ENCODE results near the gene SLC1A5. TPM values are rescaled to one million over a fixed set of nuclear protein-coding genes. Genes with fewer than 3 reads are reported as not detected.
A peak's percentile ranks its signal among the peaks of the same experiment; 100 is the strongest.

SLC1A5 gene
- polyA plus RNA-seq, 1 of the 3 experiments (the other 2 are of a cell fraction) = 80.4 TPM

DNA sequence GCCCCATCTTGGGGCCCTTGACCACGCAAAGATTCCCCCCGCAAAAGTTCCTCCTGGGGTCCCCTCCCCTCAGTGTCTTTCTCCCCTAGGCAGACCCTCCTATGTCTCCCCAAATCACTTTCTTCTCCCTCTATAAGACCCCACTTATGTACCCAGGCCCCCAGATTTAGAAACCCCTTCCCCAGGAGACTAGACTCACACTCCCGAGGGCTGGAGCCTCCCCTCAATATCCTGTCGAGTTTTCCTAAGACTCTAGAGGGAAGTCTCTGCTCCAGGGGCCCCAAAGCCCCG is 1.4 kb downstream of the SLC1A5 start:
- ChIA-PET CTCF (interaction anchor here (1.0 to 2.3 kb wide), 7 partner anchors 20 to 54 kb away, joined by 3 to 16 read pairs (median 4); no protein-coding TSS in a partner anchor), POLR2A (interaction anchor here (1.1 to 1.2 kb wide), 2 partner anchors 40 to 49 kb away, joined by 3 to 4 read pairs; no protein-coding TSS in a partner anchor)
- Histone ChIP-seq H3K4me1 (ENCODE audit: control insufficient read depth in 1 of 2, insufficient read depth in 2 of 2, low read depth in 1 of 2, low read length in 1 of 2) (peaks cover 18 to 31% of the 10 kb centered on the region in 2 experiments; a peak in 3 of 4 replicates), H3K9me2 (no peaks in the 10 kb centered on the region), H3K9me3 (no peaks in the 10 kb centered on the region), H3K79me2 (ENCODE audit: insufficient read depth) (peaks cover 64% of the 10 kb centered on the region), H3K36me3 (replicated peaks in 1 of 2; ENCODE audit: control insufficient read depth in 1 of 2, insufficient read depth in 2 of 2, low read length in 1 of 2) (peaks cover 6 to 18% of the 10 kb centered on the region in 2 experiments), H3K4me2 (peak overlapping the region; percentile 98), H3K4me3 (ENCODE audit: low read depth in 2 of 2, low read length in 1 of 2) (peak overlapping the region; percentile 62 to 95), H4K20me1 (ENCODE audit: insufficient read depth) (peaks cover 9% of the 10 kb centered on the region; the same call in 1 of the 2 replicates), H3K9ac (peak overlapping the region; percentile 91), H2AFZ (ENCODE audit: low read depth) (no peak overlapping the region; the same call in 1 of the 2 replicates), H3K27ac (ENCODE audit: low read depth in 2 of 2, low read length in 1 of 2) (peak overlapping the region; percentile 87 to 92), H3F3A (replicated peaks; ENCODE audit: insufficient read depth) (peaks cover 22% of the 10 kb centered on the region), H3K27me3 (ENCODE audit: insufficient read depth) (no peaks in the 10 kb centered on the region)
- WGBS (ENCODE audit: low lambda C conversion rate) = 2% methylated on average over 5 of the region's 5 CpGs
- no peak for DNase-seq
- TF ChIP-seq RAD21 (IDR thresholded peaks at IDR 0.05; ENCODE audit: low read length) (no peak), GABPA (IDR thresholded peaks at IDR 0.05; ENCODE audit: low read depth) (no peak), EZH2phosphoT487 (IDR thresholded peaks at IDR 0.05; ENCODE audit: borderline replicate concordance, low read depth) (no peak), EP300 (IDR thresholded peaks at IDR 0.05; ENCODE audit: borderline replicate concordance in 1 of 2, low read depth in 1 of 2, low read length in 1 of 2) (no peak), NFIC (IDR thresholded peaks at IDR 0.05; ENCODE audit: borderline replicate concordance) (no peak), RXRA (IDR thresholded peaks at IDR 0.05; ENCODE audit: borderline replicate concordance, low read depth) (no peak), RCOR1 (IDR thresholded peaks at IDR 0.05; ENCODE audit: low read length) (no peak), FOXM1 (IDR thresholded peaks at IDR 0.05; ENCODE audit: low read depth) (no peak), GATA2 (CRISPR knock-in tag; IDR thresholded peaks at IDR 0.05) (no peak), ELF1 (IDR thresholded peaks at IDR 0.05) (no peak), POLR2AphosphoS5 (IDR thresholded peaks at IDR 0.05; ENCODE audit: low read depth, low read length) (no peak), TAF1 (IDR thresholded peaks at IDR 0.05; ENCODE audit: borderline replicate concordance, low read depth, low read length) (no peak)
- TF ChIP-seq, protein P1, sequence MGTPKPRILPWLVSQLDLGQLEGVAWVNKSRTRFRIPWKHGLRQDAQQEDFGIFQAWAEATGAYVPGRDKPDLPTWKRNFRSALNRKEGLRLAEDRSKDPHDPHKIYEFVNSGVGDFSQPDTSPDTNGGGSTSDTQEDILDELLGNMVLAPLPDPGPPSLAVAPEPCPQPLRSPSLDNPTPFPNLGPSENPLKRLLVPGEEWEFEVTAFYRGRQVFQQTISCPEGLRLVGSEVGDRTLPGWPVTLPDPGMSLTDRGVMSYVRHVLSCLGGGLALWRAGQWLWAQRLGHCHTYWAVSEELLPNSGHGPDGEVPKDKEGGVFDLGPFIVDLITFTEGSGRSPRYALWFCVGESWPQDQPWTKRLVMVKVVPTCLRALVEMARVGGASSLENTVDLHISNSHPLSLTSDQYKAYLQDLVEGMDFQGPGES (IDR thresholded peaks at IDR 0.05; ENCODE audit: low read depth, low read length) = no peak
- TF ChIP-seq, protein P2, sequence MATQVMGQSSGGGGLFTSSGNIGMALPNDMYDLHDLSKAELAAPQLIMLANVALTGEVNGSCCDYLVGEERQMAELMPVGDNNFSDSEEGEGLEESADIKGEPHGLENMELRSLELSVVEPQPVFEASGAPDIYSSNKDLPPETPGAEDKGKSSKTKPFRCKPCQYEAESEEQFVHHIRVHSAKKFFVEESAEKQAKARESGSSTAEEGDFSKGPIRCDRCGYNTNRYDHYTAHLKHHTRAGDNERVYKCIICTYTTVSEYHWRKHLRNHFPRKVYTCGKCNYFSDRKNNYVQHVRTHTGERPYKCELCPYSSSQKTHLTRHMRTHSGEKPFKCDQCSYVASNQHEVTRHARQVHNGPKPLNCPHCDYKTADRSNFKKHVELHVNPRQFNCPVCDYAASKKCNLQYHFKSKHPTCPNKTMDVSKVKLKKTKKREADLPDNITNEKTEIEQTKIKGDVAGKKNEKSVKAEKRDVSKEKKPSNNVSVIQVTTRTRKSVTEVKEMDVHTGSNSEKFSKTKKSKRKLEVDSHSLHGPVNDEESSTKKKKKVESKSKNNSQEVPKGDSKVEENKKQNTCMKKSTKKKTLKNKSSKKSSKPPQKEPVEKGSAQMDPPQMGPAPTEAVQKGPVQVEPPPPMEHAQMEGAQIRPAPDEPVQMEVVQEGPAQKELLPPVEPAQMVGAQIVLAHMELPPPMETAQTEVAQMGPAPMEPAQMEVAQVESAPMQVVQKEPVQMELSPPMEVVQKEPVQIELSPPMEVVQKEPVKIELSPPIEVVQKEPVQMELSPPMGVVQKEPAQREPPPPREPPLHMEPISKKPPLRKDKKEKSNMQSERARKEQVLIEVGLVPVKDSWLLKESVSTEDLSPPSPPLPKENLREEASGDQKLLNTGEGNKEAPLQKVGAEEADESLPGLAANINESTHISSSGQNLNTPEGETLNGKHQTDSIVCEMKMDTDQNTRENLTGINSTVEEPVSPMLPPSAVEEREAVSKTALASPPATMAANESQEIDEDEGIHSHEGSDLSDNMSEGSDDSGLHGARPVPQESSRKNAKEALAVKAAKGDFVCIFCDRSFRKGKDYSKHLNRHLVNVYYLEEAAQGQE (IDR thresholded peaks at IDR 0.05; ENCODE audit: low read depth, low read length) = no peak

All from SK-N-SH (cell line).